Keratinocyte (primary cell): ENCODE results near the gene PRPF18. TPM values are rescaled to one million over a fixed set of nuclear protein-coding genes. Genes with fewer than 3 reads are reported as not detected.

Source experiments
- DNase-seq: peaks from one replicate; pipeline ENCODE4 v3.0.0-alpha.2; 2011; ENCODE audit warnings: low read depth, missing footprints, low spot score
- FAIRE-seq: peaks from 2 replicates; lab custom pipeline; 2011; peaks lifted over from hg19 to GRCh38; lab: Jason Lieb, UNC
- H2AFZ ChIP-seq: 2 replicates; pipeline ENCODE4 v1.6.0; 2012; ENCODE audit warnings: low read length, control low read depth, inconsistent platforms; ENCODE audit not compliant: control insufficient read depth
- H3K27ac ChIP-seq: 2 replicates; pipeline ENCODE4 v1.5.1; 2011; ENCODE audit warnings: low read length; ENCODE audit not compliant: control insufficient read depth, insufficient read depth
- H3K27me3 ChIP-seq: 3 replicates; pipeline ENCODE4 v1.6.0; 2011; ENCODE audit warnings: low read length; ENCODE audit not compliant: control insufficient read depth, insufficient read depth; ENCODE audit errors: extremely low read depth
- H3K36me3 ChIP-seq, 2 experiments: 2 replicates in 1 of 2; 3 replicates in 1 of 2; pipeline ENCODE4 v1.5.1; 2011; ENCODE audit warnings: low read length in 2 of 2, mild to moderate bottlenecking in 1 of 2; ENCODE audit not compliant: control insufficient read depth in 2 of 2, insufficient read depth in 2 of 2; ENCODE audit errors: extremely low read depth in 1 of 2
- H3K4me1 ChIP-seq: 3 replicates; pipeline ENCODE4 v1.5.1; 2011; ENCODE audit warnings: low read length; ENCODE audit not compliant: control insufficient read depth, insufficient read depth; ENCODE audit errors: extremely low read depth
- H3K4me2 ChIP-seq: 3 replicates; pipeline ENCODE4 v1.6.0; 2011; ENCODE audit warnings: low read depth, low read length; ENCODE audit not compliant: control insufficient read depth, insufficient read depth; ENCODE audit errors: extremely low read depth
- H3K4me3 ChIP-seq, 3 experiments: fragments of 200-600 bp in 1 of 3; sonication (generic) in 1 of 3; 2 replicates in 2 of 3; 3 replicates in 1 of 3; pipeline ENCODE4 v1.5.1; 2011 to 2016; ENCODE audit warnings: low read length in 3 of 3, mild to moderate bottlenecking in 3 of 3, control low read depth in 2 of 3, inconsistent platforms in 1 of 3, low read depth in 1 of 3, mixed read lengths in 1 of 3, mixed run types in 1 of 3, moderate library complexity in 1 of 3; ENCODE audit not compliant: control insufficient read depth in 2 of 3, insufficient read depth in 2 of 3; ENCODE audit errors: extremely low read depth in 1 of 3
- H3K79me2 ChIP-seq: 2 replicates; pipeline ENCODE4 v1.6.0; 2012; ENCODE audit warnings: low read length; ENCODE audit not compliant: control insufficient read depth, insufficient read depth
- H3K9ac ChIP-seq: 3 replicates; pipeline ENCODE4 v1.6.0; 2011; ENCODE audit warnings: low read length; ENCODE audit not compliant: control insufficient read depth, insufficient read depth; ENCODE audit errors: extremely low read depth
- H3K9me1 ChIP-seq: 3 replicates; pipeline ENCODE4 v1.6.0; 2011; ENCODE audit warnings: low read length; ENCODE audit not compliant: control insufficient read depth, insufficient read depth; ENCODE audit errors: extremely low read depth
- H3K9me3 ChIP-seq: 2 replicates; pipeline ENCODE4 v1.5.1; 2012; ENCODE audit warnings: low read depth, low read length; ENCODE audit not compliant: control insufficient read depth
- H4K20me1 ChIP-seq: 3 replicates; pipeline ENCODE4 v1.6.0; 2011; ENCODE audit warnings: low read length; ENCODE audit not compliant: control insufficient read depth, insufficient read depth; ENCODE audit errors: extremely low read depth
- EZH2 ChIP-seq: IDR thresholded peaks from one replicate; pipeline ENCODE4 v1.6.1; 2012; ENCODE audit warnings: inconsistent platforms, mild to moderate bottlenecking, low read length, moderate library complexity
- dilution Hi-C: fragments of 300-500 bp; cut with MboI; formaldehyde crosslinking; loops from one replicate; pipeline ENCODE4 v1.7.0; 2020; ENCODE audit warnings: low sequenced_read_pairs; ENCODE audit not compliant: extremely low pct_ligation_motif_present
- polyA plus RNA-seq, 5 experiments: library from polyadenylated mRNA; depleted of rRNA in 3 of 5; stranded (reverse) in 3 of 5; stranded (forward) in 1 of 5; unstranded in 1 of 5; fragments of >200 nt; gene quantifications; 1 replicate in 1 of 5; 2 replicates in 3 of 5; 3 replicates in 1 of 5; pipeline versions ENCODE4 v1.2.1 to v1.2.3, GENCODE V29; 2011 to 2012; ENCODE audit warnings: missing spikeins in 2 of 5, low read depth in 1 of 5, low replicate concordance in 1 of 5
- TF ChIP-seq, protein P1 (sequence below), 3 experiments: IDR thresholded peaks in 1 of 3; conservative IDR thresholded peaks in 1 of 3; optimal IDR thresholded peaks in 1 of 3; 2 replicates in 2 of 3; 3 replicates in 1 of 3; pipeline versions ENCODE3 to v1.5.1; 2011; ENCODE audit warnings: low read length in 3 of 3, mild to moderate bottlenecking in 3 of 3, moderate library complexity in 2 of 3, control low read depth in 1 of 3, inconsistent platforms in 1 of 3; ENCODE audit not compliant: insufficient read depth in 2 of 3; ENCODE audit errors: extremely low read depth in 1 of 3

The PRPF18 gene
- polyA plus RNA-seq, 1 donor (not counting 4 experiments of a cell fraction or from before 2014, with no cell fraction given): 28.0 TPM

- H3K9ac ChIP-seq: no peak overlapping the region
- peaks cover 30% of the 10 kb centered on the region for H3K79me2 ChIP-seq
- H4K20me1 ChIP-seq: no peaks in the 10 kb centered on the region
- TF ChIP-seq, protein P1, sequence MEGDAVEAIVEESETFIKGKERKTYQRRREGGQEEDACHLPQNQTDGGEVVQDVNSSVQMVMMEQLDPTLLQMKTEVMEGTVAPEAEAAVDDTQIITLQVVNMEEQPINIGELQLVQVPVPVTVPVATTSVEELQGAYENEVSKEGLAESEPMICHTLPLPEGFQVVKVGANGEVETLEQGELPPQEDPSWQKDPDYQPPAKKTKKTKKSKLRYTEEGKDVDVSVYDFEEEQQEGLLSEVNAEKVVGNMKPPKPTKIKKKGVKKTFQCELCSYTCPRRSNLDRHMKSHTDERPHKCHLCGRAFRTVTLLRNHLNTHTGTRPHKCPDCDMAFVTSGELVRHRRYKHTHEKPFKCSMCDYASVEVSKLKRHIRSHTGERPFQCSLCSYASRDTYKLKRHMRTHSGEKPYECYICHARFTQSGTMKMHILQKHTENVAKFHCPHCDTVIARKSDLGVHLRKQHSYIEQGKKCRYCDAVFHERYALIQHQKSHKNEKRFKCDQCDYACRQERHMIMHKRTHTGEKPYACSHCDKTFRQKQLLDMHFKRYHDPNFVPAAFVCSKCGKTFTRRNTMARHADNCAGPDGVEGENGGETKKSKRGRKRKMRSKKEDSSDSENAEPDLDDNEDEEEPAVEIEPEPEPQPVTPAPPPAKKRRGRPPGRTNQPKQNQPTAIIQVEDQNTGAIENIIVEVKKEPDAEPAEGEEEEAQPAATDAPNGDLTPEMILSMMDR (optimal IDR thresholded peaks at IDR 0.05 in 1 of 3, IDR thresholded peaks at IDR 0.05 in 1 of 3, conservative IDR thresholded peaks at IDR 0.05 in 1 of 3; ENCODE audit: extremely low read depth in 1 of 3, insufficient read depth in 2 of 3, low read length in 3 of 3): no peak
- no peak for TF ChIP-seq EZH2
- H2AFZ ChIP-seq: no peak overlapping the region
- no peak overlapping the region for H3K4me3 ChIP-seq
- dilution Hi-C loops: no loop called here
- FAIRE-seq (no peak), DNase-seq (no peak)
- H3K4me1 ChIP-seq: peaks cover 8% of the 10 kb centered on the region
- no peaks in the 10 kb centered on the region for H3K9me1 ChIP-seq
- no peaks in the 10 kb centered on the region for H3K36me3 ChIP-seq
- no peak overlapping the region for H3K4me2 ChIP-seq
- peaks cover 7% of the 10 kb centered on the region for H3K27me3 ChIP-seq
- H3K27ac ChIP-seq: no peak overlapping the region
- no peaks in the 10 kb centered on the region for H3K9me3 ChIP-seq
Observed at GRCh38 chr10:13585195-13585751, 1.5 kb upstream of the PRPF18 start.

GRCh38 chr10:13585943-13586342 is 822 bp upstream of the PRPF18 start:
- Histone ChIP-seq H3K4me3 (no peak overlapping the region), H3K79me2 (peaks cover 35% of the 10 kb centered on the region), H3K9me3 (no peaks in the 10 kb centered on the region), H3K36me3 (no peaks in the 10 kb centered on the region), H4K20me1 (no peaks in the 10 kb centered on the region), H3K4me1 (peaks cover 8% of the 10 kb centered on the region), H3K9me1 (no peaks in the 10 kb centered on the region), H3K27me3 (peaks cover 7% of the 10 kb centered on the region), H3K4me2 (no peak overlapping the region), H3K27ac (no peak overlapping the region), H3K9ac (no peak overlapping the region), H2AFZ (no peak overlapping the region)
- DNase-seq: no peak
- dilution Hi-C loops: no loop called here
- FAIRE-seq: no peak
- TF ChIP-seq EZH2: no peak
- TF ChIP-seq, protein P1 (optimal IDR thresholded peaks at IDR 0.05 in 1 of 3, IDR thresholded peaks at IDR 0.05 in 1 of 3, conservative IDR thresholded peaks at IDR 0.05 in 1 of 3; ENCODE audit: extremely low read depth in 1 of 3, insufficient read depth in 2 of 3, low read length in 3 of 3): no peak
